Activated CD4-positive, alpha-beta T cell treated with anti-CD3 and anti-CD28 coated beads, Interleukin-2, amount 50 U/mL, for 24 hours (primary cell): Measurements from ENCODE around the gene PRAF2.
A peak's percentile ranks its signal among the peaks of the same experiment; 100 is the strongest.

ENCODE experiments used
- DNase-seq, 2 donors: peaks; one replicate each; pipeline ENCODE4 v3.0.0-alpha.2; 2020; ENCODE audit warnings: low read depth in 1 of 2, low spot score in 1 of 2

PRAF2 gene

DNA sequence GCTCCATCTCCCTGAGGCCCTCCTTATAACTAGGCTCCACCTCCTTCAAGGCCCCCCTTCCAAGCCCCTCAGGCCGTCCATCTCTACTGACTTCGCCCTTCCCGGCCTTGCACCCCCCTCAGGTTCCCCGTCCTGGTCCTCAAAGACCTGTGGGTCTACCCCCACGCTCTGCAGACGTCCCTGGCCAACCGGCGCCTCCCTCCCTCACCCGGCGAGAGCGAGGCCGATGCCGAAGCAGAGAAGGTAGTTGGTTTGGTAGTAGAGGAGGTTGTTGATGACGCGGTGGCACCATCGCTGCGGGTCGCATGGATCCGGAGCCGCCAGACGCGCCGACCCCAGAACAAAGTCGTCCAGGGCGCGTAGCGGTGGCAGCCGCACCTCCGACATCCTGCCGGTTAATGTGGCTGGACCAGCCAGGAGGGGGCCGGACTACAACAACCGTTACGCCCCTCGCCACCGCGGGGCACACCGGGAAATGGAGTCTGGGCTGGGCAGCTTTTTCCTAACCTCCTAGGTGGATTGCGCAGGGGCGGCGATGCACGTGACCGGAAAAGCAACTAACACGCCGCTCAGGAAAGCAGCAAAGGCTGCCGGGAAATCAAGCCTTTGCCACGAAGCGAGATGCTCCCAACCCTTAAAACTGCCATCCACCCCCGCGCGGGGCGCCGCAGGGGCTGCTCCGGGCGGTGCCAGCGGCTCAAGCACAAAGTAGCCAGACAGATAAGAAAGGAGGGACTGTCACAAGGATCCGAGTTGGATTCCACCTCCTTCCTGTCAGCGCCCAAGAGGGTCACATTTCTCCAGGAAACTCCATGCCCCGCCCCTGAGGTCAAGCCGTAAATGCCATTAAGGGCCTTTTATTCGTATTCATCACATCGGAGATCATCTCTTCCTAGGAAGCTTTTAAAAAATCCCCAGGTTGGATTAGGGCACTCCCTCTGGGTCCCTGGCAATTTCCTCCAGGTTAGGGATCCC is at the start of gene PRAF2:
Gene PRAF2 (minus strand): TSS at position 402 of the 975 bp plus-strand sequence. CDS start 15 bp downstream, at position 387.
- DNase-seq: peak; percentile 53 to 83

DNA sequence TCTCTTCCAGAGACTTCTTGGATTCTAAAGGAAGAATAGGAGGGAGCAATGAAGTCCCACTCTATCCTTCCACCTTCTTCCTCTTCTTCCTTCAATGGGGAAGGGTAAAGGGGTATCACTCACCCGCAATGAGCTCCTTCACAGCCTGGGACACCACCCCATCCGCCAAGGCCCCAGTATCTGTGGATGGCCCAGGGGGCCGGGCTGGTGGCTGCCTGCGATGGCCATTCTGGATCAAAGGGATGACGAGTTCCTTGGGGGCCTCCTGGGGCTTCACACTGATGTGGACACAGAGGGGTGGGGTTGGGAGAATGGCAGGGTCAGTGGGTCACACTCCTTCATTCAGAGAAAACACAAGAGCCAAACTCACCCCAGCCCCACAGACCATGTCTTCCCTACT is 48.7 kb upstream of the PRAF2 start:
- no peak for DNase-seq

DNA sequence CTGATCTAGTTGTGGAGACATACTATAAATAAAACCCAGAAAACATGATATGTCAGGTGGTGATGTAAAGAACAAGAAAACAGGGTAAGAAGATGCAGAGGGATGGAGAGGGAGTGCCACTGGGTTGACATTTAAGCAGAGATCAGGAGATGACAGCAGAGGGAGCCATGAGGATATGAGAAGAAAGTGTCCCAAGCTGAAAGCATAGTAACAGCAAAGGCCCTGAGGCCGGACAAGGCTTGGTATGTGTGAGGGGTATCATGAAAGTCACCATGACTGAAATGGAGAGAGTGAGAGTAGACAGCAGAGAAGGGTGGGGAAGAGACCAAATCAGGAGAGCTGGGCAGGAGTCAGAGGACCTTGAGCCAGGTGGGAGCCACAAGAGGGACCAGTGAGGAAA is 46.3 kb upstream of the PRAF2 start:
- DNase-seq: no peak

DNA sequence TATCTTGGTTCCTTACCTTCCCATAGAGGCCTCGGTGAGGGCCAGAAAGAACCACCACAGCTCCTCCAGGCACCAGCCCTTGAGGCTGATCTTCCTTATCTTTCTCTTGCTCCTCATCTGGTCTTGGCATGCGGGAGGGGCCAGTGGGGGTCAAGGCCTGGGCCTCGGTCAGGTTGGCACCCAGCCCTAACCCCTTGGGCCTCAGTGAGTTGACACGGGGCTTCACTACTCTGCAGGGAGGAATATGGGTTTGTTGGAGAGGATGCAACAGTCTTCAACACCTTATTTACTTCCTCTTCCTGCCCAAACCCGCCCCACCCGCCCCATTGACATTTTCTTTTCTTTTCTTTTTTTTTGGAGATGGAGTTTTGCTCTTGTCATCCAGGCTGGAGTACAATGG is 43.8 kb upstream of the PRAF2 start:
- no peak for DNase-seq

GRCh38 chrX:49116716-49117115 is 42.9 kb upstream of the PRAF2 start:
- no peak for DNase-seq

DNA sequence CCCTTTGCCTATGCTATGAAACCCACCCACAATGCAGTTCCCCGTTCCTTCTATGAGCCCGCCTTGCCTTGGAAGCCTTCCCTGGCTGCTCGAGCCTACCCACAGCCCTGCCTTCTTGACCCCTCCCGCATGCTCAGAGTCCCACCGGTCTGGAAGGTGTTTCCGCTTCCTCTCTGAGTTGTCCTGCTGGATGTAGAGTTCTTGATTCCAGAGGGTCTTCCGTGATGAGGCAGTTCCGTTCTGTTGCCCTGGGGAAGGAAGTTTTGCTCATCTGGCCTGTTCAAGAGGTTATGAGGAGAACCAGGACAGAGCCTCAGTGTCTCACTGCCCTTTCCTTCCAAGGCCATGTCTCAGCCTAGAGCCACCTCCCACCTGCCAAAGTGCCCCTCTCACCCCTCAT is 42.3 kb upstream of the PRAF2 start:
- DNase-seq: no peak

GRCh38 chrX:49111791-49112190 is 38.0 kb upstream of the PRAF2 start:
- DNase-seq: no peak

DNA sequence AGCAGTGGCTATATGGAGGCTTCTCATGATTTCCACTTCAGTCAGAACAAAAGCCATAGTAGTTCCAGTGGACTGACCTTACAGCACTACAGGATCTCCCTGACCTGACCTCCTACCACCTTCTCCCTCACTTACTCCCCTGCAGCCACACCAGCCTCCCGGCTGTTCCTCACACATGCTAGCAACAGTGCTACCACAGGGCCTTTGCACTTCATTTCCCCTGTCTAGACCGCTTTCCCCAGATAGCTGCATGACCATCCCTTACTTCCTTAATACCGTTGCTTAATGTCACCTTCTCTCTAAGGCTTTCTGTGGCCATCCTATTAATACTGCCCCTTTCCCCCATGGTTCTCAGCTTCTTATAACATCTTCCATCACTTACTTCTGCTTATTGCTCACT is 36.6 kb upstream of the PRAF2 start:
- no peak for DNase-seq

- no peak for DNase-seq
Measured at GRCh38 chrX:49108641-49109040, 34.8 kb upstream of the PRAF2 start.

DNA sequence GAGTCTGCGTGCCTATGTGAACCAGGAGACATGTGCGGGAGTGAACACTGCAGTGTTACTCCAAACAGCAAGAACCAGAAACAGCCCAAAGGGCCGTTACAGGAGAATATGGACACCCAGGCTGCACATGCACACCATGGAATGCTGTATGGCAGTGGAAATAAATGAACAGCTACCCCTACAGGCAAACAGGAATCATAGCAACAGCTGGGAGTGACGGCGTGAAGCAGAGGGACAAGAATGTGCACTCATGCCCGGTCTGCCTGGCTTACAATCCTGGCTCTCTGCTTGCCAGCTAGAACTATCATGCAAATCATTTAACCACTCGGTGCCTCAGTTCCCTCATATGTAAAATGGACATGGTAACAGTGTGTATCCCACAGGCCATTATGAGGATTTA is 33.1 kb upstream of the PRAF2 start:
- DNase-seq: no peak

DNA sequence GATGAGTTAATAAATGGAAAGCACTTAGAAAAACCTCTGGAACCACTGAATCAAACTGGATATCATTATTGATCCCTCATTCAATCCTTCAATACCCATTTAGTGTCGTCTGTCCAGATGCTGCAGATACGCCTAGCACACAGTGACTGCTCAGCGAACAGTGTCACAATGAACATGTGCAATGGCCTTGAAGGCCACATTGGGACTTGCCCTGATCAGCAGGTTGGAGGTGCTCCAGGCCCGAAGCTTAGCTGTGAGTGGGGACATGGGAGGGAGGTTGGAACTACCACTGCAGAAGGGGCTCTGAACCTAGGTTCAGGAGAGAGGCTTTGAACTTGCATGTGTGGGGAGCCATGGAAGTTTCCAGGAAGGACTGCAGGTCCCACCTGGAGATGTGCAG is 32.5 kb upstream of the PRAF2 start:
- DNase-seq: no peak

GRCh38 chrX:49103637-49104036 is 29.8 kb upstream of the PRAF2 start:
- DNase-seq: no peak

DNA sequence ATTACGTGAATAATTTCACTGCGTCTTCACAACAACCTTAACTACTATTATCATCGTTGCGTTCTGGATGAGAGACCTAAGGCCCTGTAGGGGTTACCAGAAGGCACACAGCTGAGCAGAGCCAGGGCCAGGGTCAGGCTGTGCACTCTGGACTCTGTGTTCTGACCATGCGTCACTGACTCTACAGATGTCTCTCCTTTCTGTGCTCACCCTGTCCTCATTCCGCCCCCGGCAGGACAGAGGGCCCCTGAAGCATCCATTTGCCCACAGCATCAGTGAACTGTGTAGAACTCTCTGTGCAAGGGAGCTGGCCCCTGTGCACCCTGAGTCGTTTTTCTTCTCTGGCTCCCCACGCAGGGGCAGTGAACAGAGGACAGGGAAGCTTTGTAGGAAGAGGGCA is 28.4 kb upstream of the PRAF2 start:
- no peak for DNase-seq

DNA sequence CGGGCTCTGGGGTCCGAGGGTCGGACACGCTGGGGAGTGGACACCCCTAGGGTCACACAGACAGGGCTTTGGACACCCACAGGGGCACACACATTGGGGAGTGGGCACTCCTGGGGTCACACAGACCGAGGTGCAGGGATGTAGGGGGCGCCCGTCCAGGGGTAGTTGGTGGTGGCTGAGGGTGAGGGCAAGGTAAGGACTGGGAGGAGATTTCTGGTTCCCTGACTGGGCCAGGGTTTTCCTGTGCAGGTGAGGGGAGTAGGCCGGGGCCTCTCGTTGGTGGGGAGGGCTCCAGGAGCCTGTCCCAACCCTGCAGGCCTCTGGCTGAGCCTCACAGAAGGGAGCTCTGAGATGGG is 27.8 kb upstream of the PRAF2 start:
- no peak for DNase-seq

- DNase-seq: peak; percentile 61 to 83
Measured at GRCh38 chrX:49100704-49101628, 27.2 kb upstream of the PRAF2 start.

GRCh38 chrX:49096419-49096818 is 22.6 kb upstream of the PRAF2 start:
- DNase-seq: no peak

DNA sequence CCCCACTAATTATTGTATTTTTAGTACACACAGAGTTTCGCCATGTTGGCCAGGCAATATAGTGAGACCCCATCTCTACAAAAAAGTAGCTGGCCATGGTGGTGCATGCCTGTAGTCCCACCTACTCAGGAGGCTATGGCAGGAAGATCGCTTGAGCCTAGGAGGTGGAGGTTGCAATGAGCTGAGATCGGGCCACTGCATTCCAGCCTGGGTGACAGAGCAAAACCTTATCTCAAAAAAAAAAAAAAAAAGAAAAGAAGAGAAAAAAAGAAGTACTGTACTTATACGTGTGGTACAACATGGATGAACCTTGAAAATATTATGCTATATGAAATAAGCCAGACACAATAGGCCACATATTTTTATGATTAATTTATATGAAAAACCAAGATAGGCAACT is 15.8 kb upstream of the PRAF2 start:
- DNase-seq: no peak

GRCh38 chrX:49082271-49082871 is 8.6 kb upstream of the PRAF2 start:
- no peak for DNase-seq

DNA sequence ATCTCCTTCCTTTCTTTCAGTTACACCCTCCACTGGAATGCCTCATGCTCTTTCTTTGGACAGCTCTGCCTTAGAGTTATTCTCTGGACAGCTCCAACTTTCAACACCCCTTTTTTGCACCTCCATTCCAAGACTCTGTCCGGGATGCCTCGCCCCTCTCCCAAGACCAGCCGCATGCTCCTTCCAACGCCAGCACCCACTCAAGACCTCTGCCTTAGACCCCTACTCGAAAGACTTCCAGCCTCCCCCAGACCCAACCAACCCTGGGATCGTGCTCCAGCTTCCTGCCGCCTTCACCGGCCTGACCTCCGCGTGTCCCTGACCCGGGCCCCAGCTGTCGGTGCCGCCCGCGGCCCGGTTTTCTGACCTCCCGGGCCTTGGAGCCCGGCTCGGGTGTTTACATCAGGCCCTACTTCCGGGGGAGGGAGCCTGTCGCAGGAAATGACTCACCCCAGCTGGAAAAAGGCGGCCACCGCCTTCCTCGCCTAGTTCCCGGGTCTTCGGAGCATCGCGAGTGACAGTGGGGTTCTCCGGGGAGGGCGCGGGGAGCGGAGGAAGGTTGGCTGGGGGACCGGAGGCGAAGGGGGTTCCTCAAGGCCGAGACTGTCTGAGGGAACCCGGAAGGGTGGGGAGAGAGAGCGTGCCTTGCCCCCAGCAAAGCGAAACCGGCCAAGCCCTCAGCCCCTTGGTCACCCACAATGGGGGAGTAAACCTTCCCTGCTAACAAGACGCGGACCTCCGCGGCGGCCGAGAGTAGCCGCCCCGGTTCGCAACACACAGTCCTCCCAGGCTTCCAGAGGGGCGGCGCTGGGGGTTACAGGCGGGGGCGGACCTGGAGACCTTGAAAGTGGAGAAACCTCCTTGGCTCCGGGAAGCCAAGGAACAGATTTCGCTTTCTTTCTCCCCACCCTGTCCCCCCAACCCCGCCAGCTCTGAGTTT is 6.0 kb upstream of the PRAF2 start, which contains the start of gene WDR45:
Gene WDR45 (minus strand): TSS at position 399 of the 940 bp plus-strand sequence. CDS start 1,792 bp downstream, outside the sequence.
- DNase-seq: peak; percentile 33 to 49

- DNase-seq: no peak
Measured at GRCh38 chrX:49077941-49078340, 4.1 kb upstream of the PRAF2 start.
